Right lobe of liver (tissue), 4 donors: ENCODE results near the gene SEC16B.

ENCODE experiments used
- CTCF ChIP-seq, 4 donors: fragments of 200-600 bp in 3 of 4; fragments of 450-650 bp in 1 of 4; IDR thresholded peaks; one replicate each; pipeline versions ENCODE4 v1.5.1 to v1.8.0; 2016 to 2022; ENCODE audit warnings: antibody characterized with exemption in 4 of 4, mild to moderate bottlenecking in 2 of 4
- POLR2A ChIP-seq: fragments of 450-650 bp; IDR thresholded peaks from one replicate; pipeline ENCODE4 v1.6.1; 2017; ENCODE audit warnings: antibody characterized with exemption, mild to moderate bottlenecking
- donor health status: DM: no; HTN: no; CAD: no.
- donor health status: DM: no; HTN: no; CAD: no.
- donor health status: DM: no; HTN: yes; CAD: no.

GRCh38 chr1:178017517-178017916 lies 47.7 kb upstream of the SEC16B start:
- TF ChIP-seq CTCF (IDR thresholded peaks at IDR 0.05) = no peak
- TF ChIP-seq POLR2A = no peak
